ENCODE measurements around the gene OSER1. TPM values are rescaled to one million over a fixed set of nuclear protein-coding genes. Genes with fewer than 3 reads are reported as not detected.
"Not testable (repeated sequence)": the region's sequence is repeated elsewhere in the genome, so short reads cannot be mapped to it uniquely, and the experiment has no call there.

The OSER1 gene
- total RNA-seq, 4 donors from 2014 or later, result 45.2 to 94.4 (median 71.0) TPM

- intact Hi-C loops (cut with DNase I), result no loop called here
- Histone ChIP-seq H3K4me3 (no peak overlapping the region), H3K27me3 (no peaks in the 10 kb centered on the region), H3K4me1 (no peaks in the 10 kb centered on the region), H3K9me3 (peaks cover 0 to 5% (median 0%) of the 10 kb centered on the region in 4 donors), H3K27ac (replicated peaks in 1 of 4) (no peak overlapping the region), H3K36me3 (no peaks in the 10 kb centered on the region)
- TF ChIP-seq POLR2A (IDR thresholded peaks at IDR 0.05; ENCODE audit: low read depth), result no peak
- TF ChIP-seq POLR2AphosphoS5 (IDR thresholded peaks at IDR 0.05), result no peak
- TF ChIP-seq EP300 (IDR thresholded peaks at IDR 0.05), result no peak
- no peak for TF ChIP-seq CTCF (IDR thresholded peaks at IDR 0.05)
- 94% methylated on average over 2 of the region's 2 CpGs for WGBS
- DNase-seq (ENCODE audit: extremely low spot score), result no peak
Measured at GRCh38 chr20:44235702-44236101, 25.1 kb upstream of the OSER1 start.

DNA sequence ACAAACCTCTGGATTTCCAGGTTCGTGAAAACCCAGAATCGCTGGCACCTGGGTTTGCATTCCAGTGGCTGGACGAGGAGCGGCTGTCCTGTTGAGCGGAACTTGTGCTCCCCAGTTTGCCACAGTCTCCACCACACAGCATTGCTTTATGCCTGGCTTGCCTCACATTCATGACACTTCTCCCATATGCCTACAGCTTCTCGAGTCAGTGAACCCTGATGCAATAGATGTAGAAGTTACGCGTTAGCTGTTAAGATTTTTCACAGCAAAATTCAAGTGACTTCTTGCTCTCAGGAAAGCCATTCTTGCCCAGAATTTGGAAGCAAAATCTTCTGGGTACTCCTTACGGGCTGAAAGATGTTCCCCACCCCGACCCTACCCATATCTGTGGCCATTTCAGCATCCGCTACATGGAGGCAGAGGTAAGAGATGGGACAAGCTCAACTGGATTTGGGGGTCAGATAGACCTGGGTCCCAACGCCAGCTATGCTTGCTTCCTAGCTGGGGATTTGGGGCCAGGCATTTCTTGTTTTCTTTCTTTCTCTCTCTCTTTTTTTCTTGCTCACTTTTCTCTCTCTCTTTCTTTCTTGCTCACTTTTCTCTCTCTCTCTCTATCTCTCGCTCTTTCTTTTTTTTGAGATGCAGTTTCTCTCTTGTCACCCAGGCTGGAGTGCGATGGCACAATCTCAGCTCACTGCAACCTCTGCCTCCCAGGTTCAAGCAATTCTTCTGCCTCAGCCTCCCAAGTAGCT is 24.2 kb upstream of the OSER1 start:
- TF ChIP-seq POLR2AphosphoS5 (IDR thresholded peaks at IDR 0.05) (no peak), CTCF (IDR thresholded peaks at IDR 0.05) (no peak), EP300 (IDR thresholded peaks at IDR 0.05) (no peak), POLR2A (IDR thresholded peaks at IDR 0.05; ENCODE audit: low read depth) (no peak)
- Histone ChIP-seq H3K4me3 (no peak overlapping the region), H3K27ac (replicated peaks in 1 of 4) (no peak overlapping the region), H3K36me3 (no peaks in the 10 kb centered on the region), H3K4me1 (no peaks in the 10 kb centered on the region), H3K27me3 (no peaks in the 10 kb centered on the region), H3K9me3 (peaks cover 0 to 5% (median 0%) of the 10 kb centered on the region in 4 donors)
- WGBS, result 89% methylated on average over 14 of the region's 14 CpGs
- intact Hi-C loops (cut with DNase I), result no loop called here
- no peak for DNase-seq (ENCODE audit: extremely low spot score)

DNA sequence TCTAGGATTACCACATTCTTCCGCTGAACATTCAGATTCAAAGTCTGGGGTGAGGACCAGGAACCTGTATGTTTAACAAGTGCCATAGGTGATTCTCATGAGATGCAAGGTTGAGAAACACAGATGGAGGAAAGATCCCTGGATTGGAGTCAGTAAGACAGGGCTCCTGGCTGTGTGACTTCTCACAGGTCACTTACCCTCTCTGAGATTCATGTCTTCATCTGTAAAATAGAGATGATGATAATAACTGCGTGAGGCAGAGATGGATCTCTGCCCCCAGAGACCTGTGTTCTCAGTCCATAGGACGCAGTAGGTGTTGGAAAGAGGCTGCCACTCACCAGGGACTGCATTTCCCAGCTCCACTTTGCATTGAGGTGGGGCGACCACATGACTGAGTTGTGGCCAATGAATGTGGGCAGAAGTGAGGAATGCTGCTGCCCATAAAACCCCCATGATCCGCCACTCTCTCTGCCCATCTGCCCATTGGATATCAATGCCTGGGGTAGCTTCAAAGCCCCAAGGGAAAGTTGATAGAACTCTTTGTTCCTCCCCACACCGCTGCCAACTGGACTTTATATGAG is 23.0 kb upstream of the OSER1 start:
- H3K36me3 ChIP-seq, result no peaks in the 10 kb centered on the region
- no peak overlapping the region for H3K4me3 ChIP-seq
- 94% methylated on average over 6 of the region's 6 CpGs for WGBS
- H3K27me3 ChIP-seq, result no peaks in the 10 kb centered on the region
- intact Hi-C loops (cut with DNase I), result no loop called here
- no peak for DNase-seq (ENCODE audit: extremely low spot score)
- no peaks in the 10 kb centered on the region for H3K9me3 ChIP-seq
- no peaks in the 10 kb centered on the region for H3K4me1 ChIP-seq
- no peak overlapping the region for H3K27ac ChIP-seq (replicated peaks in 1 of 4)
- TF ChIP-seq EP300 (IDR thresholded peaks at IDR 0.05) (no peak), POLR2AphosphoS5 (IDR thresholded peaks at IDR 0.05) (no peak), POLR2A (IDR thresholded peaks at IDR 0.05; ENCODE audit: low read depth) (no peak)

DNA sequence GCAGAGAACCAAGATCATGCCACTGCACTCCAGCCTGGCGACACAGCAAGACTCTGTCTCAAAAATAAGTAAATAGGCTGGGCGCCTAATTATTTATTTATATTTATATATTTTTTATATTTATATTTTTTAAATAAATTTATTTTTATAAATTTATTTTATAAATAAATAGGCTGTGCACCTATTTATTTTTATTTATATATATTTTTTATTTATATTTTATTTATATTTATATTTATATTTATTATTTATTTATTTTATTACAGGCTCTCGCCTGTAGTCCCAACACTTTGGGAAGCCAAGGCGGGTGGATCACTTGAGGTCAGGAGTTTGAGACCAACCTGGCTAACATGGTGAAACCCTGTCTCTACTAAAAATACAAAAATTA is 21.9 kb upstream of the OSER1 start:
- DNase-seq (ENCODE audit: extremely low spot score); H3K27me3 ChIP-seq; H3K27ac ChIP-seq (replicated peaks in 1 of 4); H3K9me3 ChIP-seq; H3K4me1 ChIP-seq; H3K36me3 ChIP-seq; H3K4me3 ChIP-seq; intact Hi-C loops (cut with DNase I): not testable (repeated sequence)
- WGBS, result 94% methylated on average over 4 of the region's 4 CpGs

- Histone ChIP-seq H3K36me3 (no peaks in the 10 kb centered on the region), H3K4me1 (no peaks in the 10 kb centered on the region), H3K27ac (replicated peaks in 1 of 4) (no peak overlapping the region), H3K9me3 (no peaks in the 10 kb centered on the region), H3K4me3 (no peak overlapping the region), H3K27me3 (no peaks in the 10 kb centered on the region)
- intact Hi-C loops (cut with DNase I), result no loop called here
- 76% methylated on average over 10 of the region's 10 CpGs for WGBS
- DNase-seq (ENCODE audit: extremely low spot score), result no peak
- TF ChIP-seq CTCF (IDR thresholded peaks at IDR 0.05) (no peak), POLR2AphosphoS5 (IDR thresholded peaks at IDR 0.05) (no peak), EP300 (IDR thresholded peaks at IDR 0.05) (no peak), POLR2A (IDR thresholded peaks at IDR 0.05; ENCODE audit: low read depth) (no peak)
Measured at GRCh38 chr20:44231713-44232468, 21.3 kb upstream of the OSER1 start.

Measured in esophagus muscularis mucosa (tissue), 4 donors.